ENCODE measurements around the gene PPM1G. TPM values are rescaled to one million over a fixed set of nuclear protein-coding genes. Genes with fewer than 3 reads are reported as not detected.

The PPM1G gene
- polyA plus RNA-seq, 1 donor (not counting 4 experiments of a cell fraction or from before 2014, with no cell fraction given) = 55.5 TPM

DNA sequence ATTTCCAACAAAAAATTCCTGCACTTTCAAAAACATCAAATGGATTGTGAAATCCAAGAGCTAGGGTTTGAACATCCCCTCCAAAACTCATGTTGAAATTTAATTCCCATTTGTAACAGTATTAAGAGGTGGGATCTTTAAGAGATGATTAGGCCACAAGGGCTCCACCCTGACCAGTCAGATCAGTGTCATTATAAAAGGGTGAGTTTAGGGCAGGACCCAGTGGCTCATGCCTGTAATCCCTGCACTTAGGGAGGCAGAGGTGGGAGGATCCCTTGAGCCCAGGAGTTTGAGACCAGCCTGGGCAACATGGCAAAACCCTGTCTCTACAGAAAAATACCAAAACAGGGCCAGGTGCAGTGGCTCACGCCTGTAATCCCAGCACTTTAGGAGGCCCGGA, 61.8 kb downstream of the PPM1G start:
- peaks cover 82% of the 10 kb centered on the region for H3K79me2 ChIP-seq (ENCODE audit: control insufficient read depth, insufficient read depth, low read length)
- no peak overlapping the region for H3K9ac ChIP-seq (ENCODE audit: control insufficient read depth, extremely low read depth, insufficient read depth, low read length)
- no peak for TF ChIP-seq EZH2 (IDR thresholded peaks at IDR 0.05; ENCODE audit: low read length)
- TF ChIP-seq, protein P1, sequence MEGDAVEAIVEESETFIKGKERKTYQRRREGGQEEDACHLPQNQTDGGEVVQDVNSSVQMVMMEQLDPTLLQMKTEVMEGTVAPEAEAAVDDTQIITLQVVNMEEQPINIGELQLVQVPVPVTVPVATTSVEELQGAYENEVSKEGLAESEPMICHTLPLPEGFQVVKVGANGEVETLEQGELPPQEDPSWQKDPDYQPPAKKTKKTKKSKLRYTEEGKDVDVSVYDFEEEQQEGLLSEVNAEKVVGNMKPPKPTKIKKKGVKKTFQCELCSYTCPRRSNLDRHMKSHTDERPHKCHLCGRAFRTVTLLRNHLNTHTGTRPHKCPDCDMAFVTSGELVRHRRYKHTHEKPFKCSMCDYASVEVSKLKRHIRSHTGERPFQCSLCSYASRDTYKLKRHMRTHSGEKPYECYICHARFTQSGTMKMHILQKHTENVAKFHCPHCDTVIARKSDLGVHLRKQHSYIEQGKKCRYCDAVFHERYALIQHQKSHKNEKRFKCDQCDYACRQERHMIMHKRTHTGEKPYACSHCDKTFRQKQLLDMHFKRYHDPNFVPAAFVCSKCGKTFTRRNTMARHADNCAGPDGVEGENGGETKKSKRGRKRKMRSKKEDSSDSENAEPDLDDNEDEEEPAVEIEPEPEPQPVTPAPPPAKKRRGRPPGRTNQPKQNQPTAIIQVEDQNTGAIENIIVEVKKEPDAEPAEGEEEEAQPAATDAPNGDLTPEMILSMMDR (optimal IDR thresholded peaks at IDR 0.05 in 1 of 3, IDR thresholded peaks at IDR 0.05 in 1 of 3, conservative IDR thresholded peaks at IDR 0.05 in 1 of 3; ENCODE audit: extremely low read depth in 1 of 3, insufficient read depth in 2 of 3, low read length in 3 of 3) = no peak
- DNase-seq (ENCODE audit: low read depth, low spot score) (no peak), FAIRE-seq (no peak)
- no peaks in the 10 kb centered on the region for H4K20me1 ChIP-seq (ENCODE audit: control insufficient read depth, extremely low read depth, insufficient read depth, low read length)
- no peaks in the 10 kb centered on the region for H3K9me3 ChIP-seq (ENCODE audit: control insufficient read depth, low read depth, low read length)
- H3K27ac ChIP-seq (ENCODE audit: control insufficient read depth, insufficient read depth, low read length) = no peak overlapping the region
- H3K4me1 ChIP-seq (ENCODE audit: control insufficient read depth, extremely low read depth, insufficient read depth, low read length) = no peaks in the 10 kb centered on the region
- H3K4me2 ChIP-seq (ENCODE audit: control insufficient read depth, extremely low read depth, insufficient read depth, low read depth, low read length) = no peak overlapping the region
- H3K27me3 ChIP-seq (ENCODE audit: control insufficient read depth, extremely low read depth, insufficient read depth, low read length) = no peaks in the 10 kb centered on the region
- peaks cover 8 to 11% of the 10 kb centered on the region in 2 experiments for H3K36me3 ChIP-seq (ENCODE audit: control insufficient read depth in 2 of 2, extremely low read depth in 1 of 2, insufficient read depth in 2 of 2, low read length in 2 of 2)
- dilution Hi-C loops (cut with MboI; ENCODE audit: extremely low pct_ligation_motif_present, low sequenced_read_pairs) = no loop called here
- H3K9me1 ChIP-seq (ENCODE audit: control insufficient read depth, extremely low read depth, insufficient read depth, low read length) = no peaks in the 10 kb centered on the region
- H3K4me3 ChIP-seq (ENCODE audit: control insufficient read depth in 2 of 3, extremely low read depth in 1 of 3, insufficient read depth in 2 of 3, low read depth in 1 of 3, low read length in 3 of 3) = no peak overlapping the region
- no peak overlapping the region for H2AFZ ChIP-seq (ENCODE audit: control insufficient read depth, low read length)

DNA sequence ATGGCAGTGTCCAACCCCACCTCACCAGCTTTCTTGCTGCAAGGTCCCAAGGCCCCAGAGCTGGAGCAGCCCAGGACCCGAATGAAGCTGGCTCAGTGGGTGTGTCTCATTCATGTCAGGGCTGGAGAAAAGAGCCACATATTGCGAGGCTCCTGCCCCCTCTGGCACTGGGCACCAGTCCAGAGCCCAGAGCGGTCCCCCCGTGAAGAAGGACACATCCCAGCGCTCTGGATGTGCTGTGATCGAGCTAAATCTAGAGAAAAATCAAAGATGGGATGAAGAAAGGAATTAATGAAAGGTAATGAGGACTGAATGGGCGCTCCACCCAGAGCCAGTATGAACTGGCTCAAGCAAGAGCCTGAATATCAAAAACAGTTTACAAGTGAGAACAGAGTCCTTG, 73.2 kb downstream of the PPM1G start:
- Histone ChIP-seq H3K4me2 (ENCODE audit: control insufficient read depth, extremely low read depth, insufficient read depth, low read depth, low read length) (no peak overlapping the region), H3K4me3 (ENCODE audit: control insufficient read depth in 2 of 3, extremely low read depth in 1 of 3, insufficient read depth in 2 of 3, low read depth in 1 of 3, low read length in 3 of 3) (no peak overlapping the region), H3K4me1 (ENCODE audit: control insufficient read depth, extremely low read depth, insufficient read depth, low read length) (no peaks in the 10 kb centered on the region), H3K36me3 (ENCODE audit: control insufficient read depth in 2 of 2, extremely low read depth in 1 of 2, insufficient read depth in 2 of 2, low read length in 2 of 2) (peaks cover 39 to 41% of the 10 kb centered on the region in 2 experiments), H2AFZ (ENCODE audit: control insufficient read depth, low read length) (no peak overlapping the region), H3K79me2 (ENCODE audit: control insufficient read depth, insufficient read depth, low read length) (no peaks in the 10 kb centered on the region), H3K27ac (ENCODE audit: control insufficient read depth, insufficient read depth, low read length) (no peak overlapping the region), H4K20me1 (ENCODE audit: control insufficient read depth, extremely low read depth, insufficient read depth, low read length) (no peaks in the 10 kb centered on the region), H3K9ac (ENCODE audit: control insufficient read depth, extremely low read depth, insufficient read depth, low read length) (no peak overlapping the region), H3K9me3 (ENCODE audit: control insufficient read depth, low read depth, low read length) (no peaks in the 10 kb centered on the region), H3K27me3 (ENCODE audit: control insufficient read depth, extremely low read depth, insufficient read depth, low read length) (no peaks in the 10 kb centered on the region), H3K9me1 (ENCODE audit: control insufficient read depth, extremely low read depth, insufficient read depth, low read length) (no peaks in the 10 kb centered on the region)
- FAIRE-seq = no peak
- dilution Hi-C loops (cut with MboI; ENCODE audit: extremely low pct_ligation_motif_present, low sequenced_read_pairs) = no loop called here
- DNase-seq (ENCODE audit: low read depth, low spot score) = no peak
- TF ChIP-seq EZH2 (IDR thresholded peaks at IDR 0.05; ENCODE audit: low read length) = no peak
- TF ChIP-seq, protein P1 (optimal IDR thresholded peaks at IDR 0.05 in 1 of 3, IDR thresholded peaks at IDR 0.05 in 1 of 3, conservative IDR thresholded peaks at IDR 0.05 in 1 of 3; ENCODE audit: extremely low read depth in 1 of 3, insufficient read depth in 2 of 3, low read length in 3 of 3) = no peak

Data from keratinocyte (primary cell).